K562 (cell line): ENCODE data around the gene MCM5.

Source experiments
- ATF2 ChIP-seq: sonication (generic); formaldehyde crosslinking; IDR thresholded peaks from 2 replicates; pipeline ENCODE4 v1.8.1; 2022; ENCODE audit warnings: missing genetic modification reagents
- CBFB ChIP-seq: sonication (generic); formaldehyde crosslinking; IDR thresholded peaks from 2 replicates; pipeline ENCODE4 v1.4.0; 2020; ENCODE audit warnings: mild to moderate bottlenecking, missing genetic modification reagents
- CTCF ChIP-seq, 3 experiments: IDR thresholded peaks in 2 of 3; conservative IDR thresholded peaks in 1 of 3; 2 replicates each; pipeline ENCODE4 v1.5.1; 2011 to 2012; ENCODE audit warnings: low read length in 3 of 3, mild to moderate bottlenecking in 3 of 3, control low read depth in 2 of 3, improper control_type of control experiment in 1 of 3, inconsistent platforms in 1 of 3, low read depth in 1 of 3, mixed read lengths in 1 of 3, moderate library complexity in 1 of 3; ENCODE audit not compliant: insufficient read depth in 2 of 3
- EZH2 ChIP-seq: IDR thresholded peaks from 2 replicates; pipeline ENCODE4 v1.6.1; 2012; ENCODE audit warnings: low read depth, mild to moderate bottlenecking, inconsistent platforms, low read length, borderline replicate concordance
- GTF2F1 ChIP-seq: IDR thresholded peaks from 2 replicates; pipeline ENCODE4 v1.6.1; 2011; ENCODE audit warnings: low read depth, low read length, improper control_type of control experiment
- PHB2 ChIP-seq: fragments of 450-650 bp; IDR thresholded peaks from 2 replicates; pipeline ENCODE4 v1.6.1; 2017; ENCODE audit warnings: low read depth
- PKNOX1 ChIP-seq: fragments of 450-650 bp; IDR thresholded peaks from 2 replicates; pipeline ENCODE4 v1.6.1; 2016
- POLR2A ChIP-seq: fragments of 450-650 bp; conservative IDR thresholded peaks from 2 replicates; pipeline ENCODE4 v1.6.1; 2016
- POLR2AphosphoS2 ChIP-seq: IDR thresholded peaks from 2 replicates; pipeline ENCODE4 v1.6.1; 2012; ENCODE audit warnings: low read length, improper control_type of control experiment
- PTRF ChIP-seq: fragments of 450-650 bp; IDR thresholded peaks from 2 replicates; pipeline ENCODE4 v1.6.1; 2016; ENCODE audit warnings: mild to moderate bottlenecking, missing genetic modification characterization, missing compliant biosample characterization
- RAD51 ChIP-seq: fragments of 450-650 bp; IDR thresholded peaks from 2 replicates; pipeline ENCODE4 v1.7.1; 2016; ENCODE audit warnings: low read depth, mild to moderate bottlenecking, borderline replicate concordance
- TBL1XR1 ChIP-seq, 2 experiments: IDR thresholded peaks; 2 replicates each; pipeline ENCODE4 v1.6.1; 2012; ENCODE audit warnings: improper control_type of control experiment in 2 of 2, low read length in 2 of 2, mild to moderate bottlenecking in 1 of 2
- USF2 ChIP-seq: sonication (generic); formaldehyde crosslinking; IDR thresholded peaks from 2 replicates; pipeline ENCODE4 v1.5.0; 2020; ENCODE audit warnings: missing genetic modification reagents
- ZEB2 ChIP-seq: fragments of 450-650 bp; IDR thresholded peaks from 2 replicates; pipeline ENCODE4 v1.6.1; 2016

GRCh38 chr22:35400501-35400790, 506 bp downstream of the MCM5 start:
- no peak for TF ChIP-seq USF2
- no peak for TF ChIP-seq CTCF (IDR thresholded peaks at IDR 0.05 in 2 of 3, conservative IDR thresholded peaks at IDR 0.05 in 1 of 3; ENCODE audit: insufficient read depth in 2 of 3, low read depth in 1 of 3, low read length in 3 of 3)
- no peak for TF ChIP-seq PHB2
- TF ChIP-seq EZH2, result no peak
- TF ChIP-seq POLR2A, result no peak
- TF ChIP-seq ZEB2, result no peak
- TF ChIP-seq CBFB (CRISPR knock-in tag), result no peak
- no peak for TF ChIP-seq GTF2F1
- no peak for TF ChIP-seq TBL1XR1 (IDR thresholded peaks at IDR 0.05; ENCODE audit: low read length in 2 of 2)
- TF ChIP-seq ATF2 (CRISPR knock-in tag), result no peak
- no peak for TF ChIP-seq PTRF (tag)
- no peak for TF ChIP-seq POLR2AphosphoS2
- TF ChIP-seq RAD51, result no peak
- TF ChIP-seq PKNOX1, result no peak
